ENCODE data around the gene NSUN7.

GRCh38 chr4:40718586-40718985 is 31.2 kb upstream of the NSUN7 start:
- no peak for TF ChIP-seq CTCF (IDR thresholded peaks at IDR 0.05)
- no peak for TF ChIP-seq POLR2AphosphoS5 (IDR thresholded peaks at IDR 0.05)

Measured in transverse colon (tissue), 4 donors.